AG09309 (cell line): ENCODE data around the gene STIP1.
A peak's percentile ranks its signal among the peaks of the same experiment; 100 is the strongest.

Experiments
- DNase-seq: peaks from one replicate; pipeline ENCODE4 v3.0.0-alpha.2; 2010; ENCODE audit warnings: low read depth
- H3K4me3 ChIP-seq: 2 replicates; pipeline ENCODE4 v1.5.1; 2011; ENCODE audit warnings: mild to moderate bottlenecking, low read depth, low read length, moderate library complexity; ENCODE audit not compliant: control insufficient read depth
- CTCF ChIP-seq: IDR thresholded peaks from 2 replicates; pipeline ENCODE4 v1.5.1; 2011; ENCODE audit warnings: mild to moderate bottlenecking, low read depth, low read length, inconsistent platforms; ENCODE audit not compliant: insufficient read depth, control insufficient read depth; ENCODE audit errors: missing control alignments

The STIP1 gene

DNA sequence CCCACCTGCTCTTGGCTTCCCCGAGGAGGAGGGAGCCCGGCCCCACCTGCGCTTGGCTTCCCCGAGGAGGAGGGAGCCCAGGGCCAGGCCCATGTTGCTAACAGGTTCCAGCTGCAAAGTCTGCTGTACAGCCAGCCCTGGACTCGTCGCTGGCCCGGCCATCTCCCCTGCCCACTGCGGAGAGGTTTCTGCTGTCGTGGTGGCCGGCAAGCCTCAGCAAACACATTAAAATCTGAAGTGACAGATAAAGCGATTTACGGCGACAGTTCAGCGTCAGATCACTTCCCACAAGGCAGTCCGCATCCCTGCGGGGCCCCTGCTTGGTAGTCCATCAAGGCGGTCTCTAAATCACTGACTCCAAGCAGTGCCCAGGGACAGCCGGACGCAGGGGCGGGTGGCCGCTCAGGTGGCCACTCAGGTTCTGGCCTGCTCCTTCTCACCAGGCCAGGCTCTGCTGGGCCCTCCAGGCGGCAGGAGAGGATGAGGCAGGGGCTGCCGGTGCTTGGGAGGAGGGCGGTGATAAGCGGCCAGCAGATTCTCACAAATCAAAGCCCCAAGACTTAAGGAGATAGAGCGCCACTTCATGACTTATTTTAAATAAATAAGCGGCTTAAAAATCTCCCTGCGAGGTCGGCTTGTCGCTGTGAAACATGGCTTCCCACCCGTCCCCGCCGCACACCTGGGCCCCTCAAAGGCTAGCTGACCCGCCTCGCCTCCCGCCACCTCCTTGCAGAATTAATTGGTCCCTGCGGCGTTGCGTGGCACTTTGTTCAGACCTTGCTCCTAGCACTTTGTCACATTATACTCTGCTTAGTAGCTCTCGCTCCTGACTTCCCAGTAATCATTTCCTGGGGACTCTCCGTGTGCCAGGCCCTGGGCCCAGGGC, 41.1 kb upstream of the STIP1 start:
- no peak overlapping the region for H3K4me3 ChIP-seq
- DNase-seq: no peak
- TF ChIP-seq CTCF: no peak

DNA sequence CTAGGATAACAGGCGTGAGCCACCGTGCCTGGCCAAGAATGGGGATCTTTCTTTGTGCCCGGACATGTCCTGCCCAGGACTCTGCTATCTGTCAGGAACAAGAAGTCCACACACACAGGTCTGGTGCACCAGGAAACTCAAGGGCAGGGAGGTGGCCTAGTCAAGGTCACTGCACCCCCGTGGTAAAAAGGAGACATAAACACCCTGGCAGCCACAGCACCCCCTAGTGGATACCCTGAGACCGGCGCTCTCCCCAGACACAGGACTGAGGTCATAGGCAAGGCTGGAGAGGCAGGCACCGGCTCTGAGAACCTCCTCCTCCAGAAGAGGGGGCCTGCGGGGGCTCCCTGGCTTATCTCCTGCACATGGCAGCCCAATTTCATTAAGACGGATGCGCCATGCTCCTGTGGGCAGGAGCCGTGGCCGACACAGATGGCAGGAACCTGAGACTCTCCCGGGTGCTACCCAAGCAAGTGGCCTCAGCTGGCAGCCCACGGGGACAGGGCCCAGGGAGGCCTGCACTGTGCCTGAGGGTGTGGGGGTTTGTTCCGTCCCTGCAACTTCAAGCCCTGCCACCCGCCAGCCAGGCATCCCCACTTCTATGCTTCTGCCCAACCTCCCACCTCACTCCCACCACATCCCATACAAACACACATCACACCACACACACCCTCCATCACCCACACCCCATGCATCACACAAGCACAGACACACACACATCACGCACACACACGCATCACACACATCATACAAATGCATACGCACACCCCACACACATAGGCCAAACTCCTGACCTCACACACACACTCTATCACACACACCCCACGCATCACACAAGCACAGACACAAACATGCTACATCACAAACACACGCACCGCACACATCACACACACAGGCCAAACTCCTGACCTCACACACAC, 39.7 kb upstream of the STIP1 start:
- DNase-seq: no peak
- no peak overlapping the region for H3K4me3 ChIP-seq
- peak; percentile 78 for TF ChIP-seq CTCF

DNA sequence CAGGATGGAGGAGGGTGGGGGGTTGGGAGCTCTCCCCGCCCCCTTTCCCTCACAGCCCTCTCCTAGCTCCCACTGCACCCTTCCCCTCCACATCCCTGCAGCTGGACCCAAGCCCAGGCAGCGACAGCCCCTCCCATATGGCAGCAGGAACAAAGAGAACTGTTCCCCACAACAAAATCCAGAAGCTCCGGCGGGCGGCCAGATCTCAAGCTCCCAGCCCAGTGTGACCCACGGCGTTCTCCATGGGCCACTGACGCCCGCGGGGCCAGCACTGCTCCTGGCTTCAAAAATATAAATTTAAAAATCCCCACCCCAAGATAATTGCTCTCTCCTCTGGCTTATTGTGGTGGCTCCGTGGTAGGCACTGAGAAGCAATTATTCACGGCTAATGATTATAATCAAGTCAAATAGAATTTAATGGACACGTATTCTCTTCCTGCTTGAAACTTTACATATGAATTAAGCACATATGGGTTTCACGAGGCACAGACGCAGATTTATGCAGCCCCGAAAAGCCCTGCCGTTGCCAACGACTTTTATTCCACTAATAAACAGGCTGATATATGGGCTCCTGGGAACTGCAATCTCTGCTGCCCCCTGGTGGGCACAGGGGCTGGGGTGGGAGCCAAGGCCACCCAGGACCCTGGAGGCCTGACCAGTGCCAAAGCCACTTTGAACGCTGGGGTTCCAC, 37.6 kb upstream of the STIP1 start:
- no peak overlapping the region for H3K4me3 ChIP-seq
- peak; percentile 16 for DNase-seq
- peak; percentile 95 for TF ChIP-seq CTCF

DNA sequence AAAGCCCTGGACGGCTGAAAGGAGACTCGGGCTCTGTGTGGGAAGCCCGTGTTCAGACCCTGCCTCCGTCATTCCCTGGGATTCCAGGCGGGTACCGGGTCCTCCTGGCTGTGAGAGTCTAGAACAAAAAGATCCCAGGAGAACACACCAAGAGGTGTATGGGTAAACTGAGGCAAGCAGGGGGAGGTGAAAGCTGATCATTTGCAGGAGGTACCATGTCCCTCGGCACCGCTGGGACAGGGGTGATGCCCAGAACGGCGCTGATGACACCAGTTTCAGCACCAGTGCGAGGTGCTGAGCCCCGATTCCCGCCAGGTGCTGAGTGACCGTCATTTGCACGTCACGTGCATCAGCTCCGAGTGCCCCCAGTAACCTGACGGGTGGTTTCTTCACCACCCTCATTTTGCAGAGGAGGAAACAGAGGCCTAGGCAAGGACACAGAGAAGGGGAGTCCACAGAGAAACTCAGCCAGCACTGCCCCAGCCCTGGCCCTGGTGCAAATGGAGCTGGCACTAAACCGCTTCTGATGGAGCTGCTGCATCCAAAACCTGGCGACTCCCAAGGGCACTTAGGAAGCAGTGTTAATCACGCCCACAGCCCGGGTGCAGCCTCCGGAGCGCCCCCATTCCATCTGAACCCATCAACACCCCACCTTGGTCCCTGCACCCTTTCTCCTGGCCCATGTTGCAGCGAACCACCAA, 36.9 kb upstream of the STIP1 start:
- H3K4me3 ChIP-seq: no peak overlapping the region
- TF ChIP-seq CTCF: no peak
- no peak for DNase-seq

GRCh38 chr11:64150051-64150450, 35.9 kb upstream of the STIP1 start:
- DNase-seq: no peak
- H3K4me3 ChIP-seq: no peak overlapping the region
- TF ChIP-seq CTCF: no peak
